ENCODE results near the gene AFAP1L1.

DNA sequence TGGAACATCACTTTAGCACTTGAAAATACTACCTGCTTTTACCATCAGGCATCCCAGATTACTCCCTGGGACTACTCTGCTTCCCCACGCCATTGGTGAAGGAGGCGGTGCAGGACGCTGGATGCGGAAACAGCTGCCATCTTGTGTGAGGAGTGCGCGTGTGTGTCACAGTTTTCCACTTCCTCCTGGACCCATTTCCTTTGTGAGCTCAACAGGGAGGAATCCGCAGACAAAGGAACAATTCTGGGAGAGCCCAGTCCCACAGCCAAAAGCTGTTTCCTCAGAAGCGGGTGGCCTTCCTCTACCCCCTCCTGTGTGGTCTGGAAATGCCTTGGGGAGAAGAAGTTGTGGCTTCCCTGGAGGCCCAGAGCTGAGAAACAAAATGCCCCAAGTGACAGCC is 16.8 kb downstream of the AFAP1L1 start:
- TF ChIP-seq EZH2 (IDR thresholded peaks at IDR 0.05) (no peak), POLR2AphosphoS5 (IDR thresholded peaks at IDR 0.05; ENCODE audit: borderline replicate concordance, low read depth, low read length) (no peak), FOXP2 (optimal IDR thresholded peaks at IDR 0.05; ENCODE audit: control extremely low read depth, extremely low read length, insufficient read depth) (no peak)
